CMK (cell line): ENCODE results near the gene HRG.
"Not testable (repeated sequence)": the region's sequence is repeated elsewhere in the genome, so short reads cannot be mapped to it uniquely, and the experiment has no call there.

Experiments used
- DNase-seq: peaks from one replicate; pipeline ENCODE4 v3.0.0-alpha.2; 2010; ENCODE audit warnings: low read depth

HRG gene

DNA sequence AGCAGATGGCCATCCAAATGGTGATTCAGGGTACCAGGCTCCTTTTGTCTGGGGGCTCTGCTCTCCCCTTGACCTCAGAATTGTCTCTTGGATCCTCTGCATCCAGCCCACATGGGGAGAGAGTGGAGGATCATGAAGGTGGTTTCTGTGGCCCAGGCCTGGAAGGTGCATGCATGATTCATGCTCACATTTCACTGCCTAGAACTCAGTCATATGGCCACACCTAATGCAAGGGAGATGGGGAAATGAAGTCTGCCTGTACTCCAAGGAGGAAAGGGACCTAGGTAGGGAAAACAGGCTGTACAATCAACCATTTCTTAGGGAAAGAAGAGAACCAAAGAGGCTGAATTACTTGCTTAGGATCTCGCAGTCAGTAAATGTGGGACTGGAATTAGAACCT lies 15.1 kb downstream of the HRG start:
- no peak for DNase-seq

DNA sequence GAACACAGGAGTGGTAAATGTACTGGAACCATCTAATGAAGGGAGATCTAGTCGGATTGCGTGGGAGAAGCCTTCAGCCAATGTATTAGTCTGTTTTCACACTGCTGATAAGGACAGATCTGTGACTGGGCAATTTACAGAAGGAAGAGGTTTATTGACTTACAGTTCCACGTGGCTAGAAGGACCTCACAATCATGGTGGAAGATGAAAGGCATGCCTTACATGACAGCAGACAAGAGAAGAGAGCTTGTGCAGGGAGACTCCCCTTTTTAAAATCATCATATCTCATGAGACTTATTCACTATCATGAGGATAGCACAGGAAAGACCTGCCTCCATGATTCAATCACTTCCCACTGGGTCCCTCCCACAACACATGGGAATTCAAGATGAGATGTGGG lies 17.0 kb downstream of the HRG start:
- DNase-seq, result no peak

DNA sequence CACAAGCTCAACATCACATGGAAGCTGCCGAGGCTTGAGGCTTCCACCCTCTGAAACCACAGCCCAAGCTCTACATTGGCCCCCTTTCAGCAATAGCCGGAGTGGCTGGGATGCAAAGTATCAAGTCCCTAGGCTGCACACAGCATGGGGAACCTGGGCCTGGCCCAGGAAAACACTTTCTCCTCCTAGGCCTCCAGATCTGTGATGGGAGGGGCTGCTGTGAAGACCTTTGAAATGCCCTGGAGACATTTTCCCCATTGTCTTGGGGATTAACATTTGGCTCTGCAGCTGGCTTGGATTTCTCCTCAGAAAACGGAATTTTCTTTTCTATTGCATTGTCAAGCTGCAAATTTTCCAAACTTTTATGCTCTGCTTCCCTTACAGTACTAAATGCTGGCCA lies 18.2 kb downstream of the HRG start:
- DNase-seq, result no peak

DNA sequence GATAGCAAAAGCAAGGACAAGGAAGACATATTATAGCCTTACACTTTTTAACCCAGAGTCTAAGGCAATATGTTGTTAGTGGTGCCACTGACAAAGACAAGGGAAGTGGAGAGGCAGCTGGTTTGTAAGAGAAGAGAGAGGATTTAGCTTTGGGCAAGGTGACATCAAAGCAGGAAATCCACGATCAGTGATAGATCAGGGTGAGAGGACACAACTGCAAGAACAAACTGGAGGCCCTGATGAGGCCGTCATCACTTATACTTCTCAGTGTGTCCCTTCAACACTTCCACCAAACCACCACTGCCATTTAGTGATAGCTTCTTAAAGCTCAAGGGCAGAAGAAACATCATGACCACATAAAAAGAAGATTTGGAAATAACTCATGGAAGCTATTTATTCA lies 20.7 kb downstream of the HRG start:
- DNase-seq, result not testable (repeated sequence)

DNA sequence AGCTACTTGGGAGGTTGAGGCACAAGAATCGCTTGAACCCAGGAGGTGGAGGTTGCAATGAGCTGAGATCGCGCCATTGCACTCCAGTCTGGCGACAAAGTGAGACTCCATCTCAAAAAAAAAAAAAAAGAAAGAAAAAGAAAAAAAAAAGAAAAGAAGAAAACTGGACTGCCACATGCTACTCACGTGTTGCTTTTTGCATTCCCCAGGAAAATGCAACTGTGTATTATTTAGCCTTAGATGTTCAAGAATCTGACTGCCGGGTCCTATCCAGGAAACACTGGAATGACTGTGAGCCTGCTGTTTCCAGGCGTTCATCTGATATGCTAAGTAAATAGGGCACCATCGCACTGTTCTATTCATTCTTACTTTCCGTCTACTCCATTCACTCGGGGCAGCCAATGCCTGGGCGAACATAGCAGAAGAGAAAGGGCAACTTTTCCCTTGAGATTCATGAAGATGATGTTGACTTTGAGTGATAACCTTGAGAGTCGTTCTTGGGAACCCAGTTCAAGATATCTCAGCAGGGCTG lies 21.4 kb downstream of the HRG start:
- no peak for DNase-seq

DNA sequence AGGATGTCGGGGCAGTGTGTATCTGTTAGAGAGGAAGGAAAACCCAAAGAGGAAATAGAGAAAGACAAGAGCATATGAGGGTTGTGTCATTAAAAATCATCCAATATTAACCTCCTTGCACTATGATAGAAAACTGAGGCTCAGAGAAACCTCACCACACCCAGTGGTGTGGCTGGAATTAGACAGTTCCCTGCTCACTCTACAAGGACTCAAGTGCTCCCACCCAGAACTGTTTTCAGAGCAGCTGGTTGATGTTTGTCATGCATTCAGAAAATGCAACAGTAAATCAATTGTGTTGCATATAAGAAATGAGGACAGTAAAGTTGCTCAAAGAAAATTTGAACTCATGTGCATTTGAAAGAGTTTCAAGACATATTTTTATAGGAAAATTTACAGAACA lies 24.5 kb downstream of the HRG start:
- not testable (repeated sequence) for DNase-seq

DNA sequence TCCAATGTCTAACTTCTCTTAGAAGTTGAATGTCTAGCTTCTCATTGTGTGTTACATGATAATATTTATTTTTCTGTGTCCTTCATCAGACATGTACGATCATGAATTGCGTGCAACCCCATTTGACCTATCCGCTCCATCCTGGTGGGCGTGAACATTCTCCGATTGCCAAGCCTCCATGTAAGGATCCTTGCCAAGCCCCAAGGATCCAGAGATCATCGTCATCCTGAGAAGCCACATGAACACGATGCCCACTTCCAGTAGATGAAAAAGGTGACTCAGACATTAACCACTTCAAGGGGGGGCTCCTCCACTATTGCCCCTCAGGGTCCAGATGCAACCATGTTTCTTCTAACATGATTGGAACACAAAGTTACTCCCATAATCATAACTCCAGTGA lies 25.9 kb downstream of the HRG start:
- no peak for DNase-seq

DNA sequence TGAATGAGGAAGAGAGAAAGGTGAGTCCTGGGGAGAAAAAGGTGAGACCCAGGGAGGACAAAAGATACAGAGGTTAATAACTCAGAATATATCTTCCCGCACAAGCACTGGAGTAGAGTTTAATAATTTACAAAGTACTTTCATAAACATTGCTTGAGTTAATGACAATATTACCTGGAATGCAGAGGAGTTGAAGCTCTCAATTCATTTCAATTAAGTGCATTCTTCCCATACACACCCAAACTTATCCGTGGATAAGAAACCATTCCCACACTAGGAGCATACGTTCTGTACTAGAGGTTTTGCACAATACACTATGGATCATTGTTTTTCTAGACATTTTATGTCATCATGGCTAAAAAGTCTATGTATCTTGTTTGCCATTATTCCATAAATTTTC lies 28.0 kb downstream of the HRG start:
- no peak for DNase-seq

GRCh38 chr3:186694288-186695032 lies 28.6 kb downstream of the HRG start:
- no peak for DNase-seq

DNA sequence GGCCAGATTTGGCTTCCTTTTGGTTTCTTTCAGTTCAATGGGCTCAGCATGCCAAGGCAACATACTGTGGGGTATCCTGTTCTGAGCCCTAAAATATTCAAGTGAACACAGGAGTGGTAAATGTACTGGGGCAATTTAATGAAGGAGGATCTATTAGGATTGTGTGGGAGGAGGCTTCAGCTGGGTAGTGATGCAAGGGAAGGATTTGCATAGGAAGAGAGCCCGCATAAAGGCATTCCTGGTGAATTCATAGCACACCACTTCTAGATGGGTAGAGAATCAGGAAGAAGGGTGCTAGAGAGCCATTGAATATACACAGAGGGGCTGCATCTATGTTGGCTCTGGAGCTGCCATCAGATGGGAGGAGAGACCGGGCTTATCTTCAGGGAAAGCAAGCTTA lies 30.7 kb downstream of the HRG start:
- no peak for DNase-seq

DNA sequence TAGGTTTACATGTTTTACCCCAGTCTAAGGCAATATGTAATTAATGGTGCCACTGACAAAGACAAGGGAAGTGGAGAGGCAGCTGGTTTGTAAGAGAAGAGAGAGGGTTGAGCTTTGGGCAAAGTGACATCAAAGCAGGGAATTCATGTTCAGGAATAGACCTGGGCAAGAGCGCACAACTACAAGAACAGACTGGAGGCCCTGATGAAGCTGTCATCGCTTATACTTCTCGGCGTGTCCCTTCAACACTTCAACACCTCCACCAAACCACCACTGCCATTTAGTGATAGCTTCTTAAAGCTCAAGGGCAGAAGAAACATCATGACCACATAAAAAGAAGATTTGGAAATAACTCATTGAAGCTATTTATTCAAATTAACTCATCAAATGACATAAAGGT lies 31.7 kb downstream of the HRG start:
- no peak for DNase-seq

DNA sequence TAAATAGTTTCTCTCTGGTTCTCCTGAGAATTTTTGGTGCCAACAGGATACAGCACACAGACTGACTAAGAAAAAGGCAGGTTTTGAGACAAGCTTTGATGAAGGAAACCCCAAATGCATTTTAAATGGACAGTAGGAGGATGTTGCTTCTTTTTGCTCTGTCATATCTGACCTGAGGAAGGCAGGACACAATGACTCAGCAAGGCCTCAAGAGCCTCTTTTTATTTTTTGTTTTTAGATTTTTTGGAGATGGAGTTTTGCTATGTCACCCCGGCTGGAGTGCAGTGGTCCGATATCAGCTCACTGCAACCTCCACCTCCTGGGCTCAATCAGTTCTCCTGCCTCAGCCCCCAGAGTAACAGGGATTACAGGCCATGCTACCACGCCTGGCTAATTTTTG lies 34.5 kb downstream of the HRG start:
- no peak for DNase-seq

DNA sequence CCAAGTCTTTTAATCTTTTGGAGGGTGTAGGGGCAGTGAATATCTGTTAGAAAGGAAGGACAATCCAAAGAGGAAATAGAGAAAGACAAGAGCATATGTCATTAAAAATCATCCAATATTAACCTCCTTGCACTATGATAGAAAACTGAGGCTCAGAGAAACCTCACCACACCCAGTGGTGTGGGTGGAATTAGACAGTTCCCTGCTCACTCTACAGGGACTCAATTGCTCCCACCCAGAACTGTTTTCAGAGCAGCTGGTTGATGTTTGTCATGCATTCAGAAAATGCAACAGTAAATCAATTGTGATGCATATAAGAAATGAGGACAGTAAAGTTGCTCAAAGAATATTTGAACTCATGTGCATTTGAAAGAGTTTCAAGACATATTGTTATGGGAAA lies 36.6 kb downstream of the HRG start:
- DNase-seq, result not testable (repeated sequence)

- no peak for DNase-seq
Measured at GRCh38 chr3:186705882-186706780, 40.3 kb downstream of the HRG start.

DNA sequence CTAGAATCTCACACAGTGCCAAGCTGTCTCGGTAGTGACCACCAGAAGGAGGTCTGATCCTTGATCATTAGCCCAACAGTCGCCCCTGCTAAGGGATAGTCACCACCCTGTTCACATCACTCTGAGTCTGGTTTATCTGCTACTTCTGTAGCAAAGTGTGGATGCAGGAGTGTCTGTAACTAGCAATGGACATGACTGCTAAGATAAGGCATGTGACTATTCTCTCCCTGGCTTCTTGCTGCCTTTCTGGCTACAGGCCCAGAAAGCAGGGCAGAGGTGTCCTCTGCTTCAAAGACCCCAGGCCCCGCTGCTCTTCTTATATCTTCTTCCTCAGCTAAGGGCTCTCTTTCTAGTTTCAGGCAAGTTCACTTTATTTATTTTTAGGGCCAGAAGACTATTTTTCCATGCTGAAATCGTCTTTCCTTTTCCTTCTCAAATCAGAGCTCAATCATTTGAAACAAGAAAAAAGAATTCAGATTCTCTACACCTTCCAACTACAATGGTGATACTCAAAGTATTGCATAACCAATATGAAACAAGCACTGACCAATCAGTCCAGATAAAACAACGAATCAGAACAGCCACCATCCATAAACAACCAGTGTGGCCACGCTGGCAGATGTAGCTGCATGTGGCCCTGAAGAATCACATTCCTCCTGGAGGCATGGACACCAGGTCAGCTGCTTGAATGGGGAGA lies 43.3 kb downstream of the HRG start:
- no peak for DNase-seq

DNA sequence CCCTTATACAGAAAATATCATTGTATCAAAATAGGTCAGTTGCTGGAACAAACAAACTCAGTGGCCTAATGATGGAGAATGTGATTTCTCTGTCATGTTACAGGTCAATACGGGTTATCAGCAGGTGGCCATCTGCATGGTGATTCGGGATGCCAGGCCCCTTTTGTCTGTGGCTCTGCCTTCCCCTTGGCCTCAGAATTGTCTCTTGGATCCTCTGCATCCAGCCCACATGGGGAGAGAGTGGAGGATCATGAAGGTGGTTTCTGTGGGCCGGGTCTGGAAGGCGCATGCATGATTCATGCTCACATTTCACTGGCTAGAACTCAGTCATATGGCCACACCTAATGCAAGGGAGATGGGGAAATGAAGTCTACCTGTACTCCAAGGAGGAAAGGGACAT lies 44.9 kb downstream of the HRG start:
- DNase-seq, result not testable (repeated sequence)

DNA sequence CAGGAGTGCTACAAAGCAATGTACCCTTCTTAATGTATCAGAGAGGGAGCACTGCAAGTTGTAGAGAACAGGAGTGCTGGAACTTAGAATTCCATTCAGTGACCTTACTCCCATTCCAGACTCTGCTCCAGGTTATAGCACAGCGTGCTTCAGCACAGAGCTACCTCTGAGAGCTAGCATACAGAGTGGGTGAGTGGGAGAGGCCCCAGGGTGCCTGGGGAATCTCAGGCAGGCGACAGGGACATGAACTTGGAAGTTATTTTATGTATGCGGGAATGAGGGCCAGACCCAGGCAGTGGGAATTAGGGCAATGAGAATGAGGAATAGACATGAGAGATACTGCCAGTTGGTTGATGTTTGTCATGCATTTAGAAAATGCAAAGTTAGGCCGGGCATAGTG lies 47.7 kb downstream of the HRG start:
- DNase-seq, result no peak

GRCh38 chr3:186717039-186717457 lies 51.2 kb downstream of the HRG start, which contains the start of gene KNG1:
KNG1 (plus strand) TSS chr3:186717359; CDS start chr3:186717543, 184 bp downstream.
- no peak for DNase-seq

DNA sequence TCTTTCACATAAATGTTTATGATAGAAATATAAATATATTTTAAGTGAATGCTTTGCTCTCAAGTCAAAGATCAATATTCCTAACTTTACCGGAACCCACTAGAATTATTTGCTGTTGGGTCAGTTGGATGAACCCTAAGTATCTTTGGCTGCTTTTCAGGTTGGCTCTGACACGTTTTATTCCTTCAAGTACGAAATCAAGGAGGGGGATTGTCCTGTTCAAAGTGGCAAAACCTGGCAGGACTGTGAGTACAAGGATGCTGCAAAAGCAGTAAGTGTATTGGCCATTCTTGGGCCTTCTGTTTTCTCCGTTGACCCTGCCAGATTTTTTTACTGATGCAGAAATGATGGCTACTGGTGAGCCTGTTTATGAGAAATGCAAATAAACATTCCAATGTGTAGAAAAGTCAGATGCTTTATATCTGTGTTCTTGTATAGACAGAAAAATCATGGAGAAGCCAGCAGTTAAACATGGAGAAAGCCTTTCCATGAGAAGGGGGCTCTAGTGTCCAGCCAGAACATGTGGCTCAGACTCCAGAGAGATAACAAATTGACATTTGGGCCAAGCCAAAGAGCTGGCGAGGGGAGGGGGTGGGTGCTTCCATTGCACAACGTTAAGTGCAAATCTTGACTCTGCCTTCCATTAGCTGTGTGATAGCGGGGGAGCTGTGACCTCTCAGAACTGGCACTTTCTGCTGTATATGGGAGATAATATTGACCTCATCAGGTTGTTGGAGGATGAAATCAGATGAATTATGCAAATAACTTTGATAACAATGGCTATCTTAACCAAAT lies 54.3 kb downstream of the HRG start:
- DNase-seq, result no peak

- DNase-seq, result no peak
Measured at GRCh38 chr3:186722457-186722856, 56.6 kb downstream of the HRG start.

DNA sequence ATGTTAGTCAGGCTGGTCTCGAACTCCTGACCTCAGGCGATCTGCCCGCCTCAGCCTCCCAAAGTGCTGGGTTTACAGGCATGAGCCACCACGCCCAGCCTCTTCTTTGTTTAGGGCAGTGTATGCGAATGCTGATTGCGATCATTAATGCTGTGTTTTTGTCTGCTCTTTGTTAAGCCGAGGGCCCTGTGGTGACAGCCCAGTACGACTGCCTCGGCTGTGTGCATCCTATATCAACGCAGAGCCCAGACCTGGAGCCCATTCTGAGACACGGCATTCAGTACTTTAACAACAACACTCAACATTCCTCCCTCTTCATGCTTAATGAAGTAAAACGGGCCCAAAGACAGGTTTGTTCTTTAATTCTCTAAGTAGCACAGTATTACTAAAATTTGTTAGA lies 59.1 kb downstream of the HRG start:
- no peak for DNase-seq
